ENCODE results near the gene RHEBL1. TPM values are rescaled to one million over a fixed set of nuclear protein-coding genes. Genes with fewer than 3 reads are reported as not detected.
A peak's percentile ranks its signal among the peaks of the same experiment; 100 is the strongest.

Gene RHEBL1
- polyA plus RNA-seq, 3 donors = 0.17 to 0.96 (median 0.50) TPM

GRCh38 chr12:49032276-49032675, 37.5 kb downstream of the RHEBL1 start:
- H3K36me3 Mint-ChIP-seq = peaks cover 80 to 100% of the 10 kb centered on the region in 2 donors
- no peak overlapping the region for H3K4me3 ChIP-seq (replicated peaks in 1 of 3; ENCODE audit: low read depth in 2 of 3, low read length in 3 of 3)
- no peak overlapping the region for H3K9ac ChIP-seq (ENCODE audit: insufficient read depth, low read length, poor library complexity, severe bottlenecking)
- H3K79me2 ChIP-seq (ENCODE audit: insufficient read depth, low read length) = peaks cover 8% of the 10 kb centered on the region
- H3K4me2 ChIP-seq (replicated peaks; ENCODE audit: extremely low read depth, low read length, poor library complexity, severe bottlenecking) = no peak overlapping the region
- peak overlapping the region in 1 of 2 donors; percentile 14 for H3K27ac ChIP-seq (ENCODE audit: low read depth in 1 of 2, low read length in 2 of 2)
- H3K9me3 Mint-ChIP-seq = no peaks in the 10 kb centered on the region
- peaks cover 14% of the 10 kb centered on the region for H3K4me1 Mint-ChIP-seq
- no peak overlapping the region for H3K4me3 Mint-ChIP-seq
- H3K27me3 Mint-ChIP-seq (ENCODE audit: low read depth in 3 of 3) = peaks cover 0 to 1% (median 0%) of the 10 kb centered on the region in 3 donors
- peak overlapping the region in 1 of 7 donors; percentile 58 for H3K27ac Mint-ChIP-seq
- H4K20me1 ChIP-seq (ENCODE audit: insufficient read depth, low read length) = peaks cover 98% of the 10 kb centered on the region
- H3K4me1 ChIP-seq (ENCODE audit: control insufficient read depth in 1 of 2, insufficient read depth in 2 of 2, low read length in 2 of 2) = no peaks in the 10 kb centered on the region
- 91% methylated on average over 4 of the region's 4 CpGs for WGBS (ENCODE audit: insufficient coverage)
- TF ChIP-seq CTCF (IDR thresholded peaks at IDR 0.05) = no peak
- DNase-seq = no peak
- intact Hi-C loops (cut with micrococcal nuclease) = no loop called here
- no peak overlapping the region for H2AFZ ChIP-seq (ENCODE audit: insufficient read depth, low read depth, low read length, poor library complexity, severe bottlenecking)
- H3K36me3 ChIP-seq (replicated peaks in 1 of 2; ENCODE audit: control insufficient read depth in 1 of 2, insufficient read depth in 2 of 2, low read length in 2 of 2) = peaks cover 88 to 99% of the 10 kb centered on the region in 2 donors
- H3K9me3 ChIP-seq (replicated peaks in 1 of 2; ENCODE audit: control insufficient read depth in 1 of 2, insufficient read depth in 1 of 2, low read length in 2 of 2) = no peaks in the 10 kb centered on the region
- no peaks in the 10 kb centered on the region for H3K27me3 ChIP-seq (ENCODE audit: control insufficient read depth in 2 of 2, insufficient read depth in 2 of 2, low read length in 2 of 2)

- peak overlapping the region in 1 of 7 donors; percentile 36 for H3K27ac Mint-ChIP-seq
- H2AFZ ChIP-seq (ENCODE audit: insufficient read depth, low read depth, low read length, poor library complexity, severe bottlenecking) = no peak overlapping the region
- intact Hi-C loops (cut with micrococcal nuclease) = no loop called here
- H3K9ac ChIP-seq (ENCODE audit: insufficient read depth, low read length, poor library complexity, severe bottlenecking) = no peak overlapping the region
- peaks cover 94% of the 10 kb centered on the region for H4K20me1 ChIP-seq (ENCODE audit: insufficient read depth, low read length)
- TF ChIP-seq CTCF (IDR thresholded peaks at IDR 0.05) = no peak
- H3K27me3 Mint-ChIP-seq (ENCODE audit: low read depth in 3 of 3) = peaks cover 0 to 1% (median 0%) of the 10 kb centered on the region in 3 donors
- no peaks in the 10 kb centered on the region for H3K9me3 ChIP-seq (replicated peaks in 1 of 2; ENCODE audit: control insufficient read depth in 1 of 2, insufficient read depth in 1 of 2, low read length in 2 of 2)
- WGBS (ENCODE audit: insufficient coverage) = 99% methylated on average over 6 of the region's 8 CpGs
- peak overlapping the region in 1 of 2 donors; percentile 14 for H3K27ac ChIP-seq (ENCODE audit: low read depth in 1 of 2, low read length in 2 of 2)
- H3K4me1 Mint-ChIP-seq = peaks cover 14% of the 10 kb centered on the region
- peaks cover 88 to 99% of the 10 kb centered on the region in 2 donors for H3K36me3 ChIP-seq (replicated peaks in 1 of 2; ENCODE audit: control insufficient read depth in 1 of 2, insufficient read depth in 2 of 2, low read length in 2 of 2)
- H3K36me3 Mint-ChIP-seq = peaks cover 80 to 100% of the 10 kb centered on the region in 2 donors
- no peaks in the 10 kb centered on the region for H3K4me1 ChIP-seq (ENCODE audit: control insufficient read depth in 1 of 2, insufficient read depth in 2 of 2, low read length in 2 of 2)
- H3K9me3 Mint-ChIP-seq = no peaks in the 10 kb centered on the region
- peaks cover 4% of the 10 kb centered on the region for H3K79me2 ChIP-seq (ENCODE audit: insufficient read depth, low read length)
- H3K4me3 ChIP-seq (replicated peaks in 1 of 3; ENCODE audit: low read depth in 2 of 3, low read length in 3 of 3) = no peak overlapping the region
- no peak for DNase-seq
- H3K4me3 Mint-ChIP-seq = no peak overlapping the region
- H3K27me3 ChIP-seq (ENCODE audit: control insufficient read depth in 2 of 2, insufficient read depth in 2 of 2, low read length in 2 of 2) = no peaks in the 10 kb centered on the region
- no peak overlapping the region for H3K4me2 ChIP-seq (replicated peaks; ENCODE audit: extremely low read depth, low read length, poor library complexity, severe bottlenecking)
These were observed 38.1 kb downstream of the RHEBL1 start for GRCh38 chr12:49031573-49032161.
